K562 (cell line): Measurements from ENCODE around the gene PIP4K2A. TPM values are rescaled to one million over a fixed set of nuclear protein-coding genes. Genes with fewer than 3 reads are reported as not detected.

Experiments
- BRD4 ChIP-seq: fragments of 200-600 bp; sonication (generic); IDR thresholded peaks from 2 replicates; pipeline ENCODE4 v1.6.1; 2017; ENCODE audit warnings: inconsistent platforms
- C11orf30 ChIP-seq: fragments of 450-650 bp; IDR thresholded peaks from 2 replicates; pipeline ENCODE4 v1.6.1; 2016; ENCODE audit warnings: low read depth, mild to moderate bottlenecking
- DIDO1 ChIP-seq: fragments of 450-650 bp; IDR thresholded peaks from 2 replicates; pipeline ENCODE4 v1.6.1; 2016; ENCODE audit warnings: low read depth, missing biosample characterization, missing genetic modification characterization
- DPF2 ChIP-seq: fragments of 450-650 bp; IDR thresholded peaks from 2 replicates; pipeline ENCODE4 v1.6.1; 2016
- E4F1 ChIP-seq: fragments of 250-450 bp; sonication (Bioruptor Pico); IDR thresholded peaks from 2 replicates; pipeline ENCODE4 v1.5.0; 2021; ENCODE audit warnings: mild to moderate bottlenecking, borderline replicate concordance
- ERF ChIP-seq: fragments of 450-650 bp; formaldehyde crosslinking; IDR thresholded peaks from 2 replicates; pipeline ENCODE4 v1.4.0; 2020; ENCODE audit warnings: mild to moderate bottlenecking, mixed read lengths
- ESRRA ChIP-seq: fragments of 450-650 bp; IDR thresholded peaks from 2 replicates; pipeline ENCODE4 v1.6.1; 2014; ENCODE audit warnings: low read depth, mild to moderate bottlenecking, moderate library complexity, borderline replicate concordance
- FOS ChIP-seq: IDR thresholded peaks from 3 replicates; pipeline ENCODE4 v1.6.1; 2011; ENCODE audit not compliant: insufficient read length; ENCODE audit errors: extremely low read depth
- IRF1 ChIP-seq: sonication (generic); formaldehyde crosslinking; IDR thresholded peaks from 2 replicates; pipeline ENCODE4 v1.8.0; 2022; ENCODE audit warnings: missing genetic modification reagents, mild to moderate bottlenecking, borderline replicate concordance
- NFRKB ChIP-seq: fragments of 450-650 bp; IDR thresholded peaks from 2 replicates; pipeline ENCODE4 v1.6.1; 2016; ENCODE audit warnings: low read depth
- PCBP2 ChIP-seq: fragments of 200-400 bp; formaldehyde crosslinking; IDR thresholded peaks from 2 replicates; pipeline ENCODE4 v1.6.1; 2018; ENCODE audit warnings: low read length, low read depth, mild to moderate bottlenecking, moderate library complexity; ENCODE audit not compliant: poor library complexity, severe bottlenecking
- PHB2 ChIP-seq: fragments of 450-650 bp; IDR thresholded peaks from 2 replicates; pipeline ENCODE4 v1.6.1; 2017; ENCODE audit warnings: low read depth
- PREB ChIP-seq: sonication (generic); formaldehyde crosslinking; IDR thresholded peaks from 2 replicates; pipeline ENCODE4 v1.8.1; 2023; ENCODE audit warnings: mild to moderate bottlenecking, missing genetic modification reagents
- RUNX1 ChIP-seq: sonication (generic); IDR thresholded peaks from 2 replicates; pipeline ENCODE4 v1.6.1; 2016; ENCODE audit warnings: antibody characterized with exemption, low read depth
- SMARCC2 ChIP-seq: fragments of 450-650 bp; IDR thresholded peaks from 2 replicates; pipeline ENCODE4 v1.6.1; 2017; ENCODE audit warnings: antibody characterized with exemption, moderate library complexity, mild to moderate bottlenecking, low read depth
- VEZF1 ChIP-seq: fragments of 200-800 bp; sonication (Bioruptor generic); IDR thresholded peaks from 2 replicates; pipeline ENCODE4 v1.6.1; 2017; ENCODE audit warnings: missing genetic modification characterization, missing compliant biosample characterization
- ZC3H4 ChIP-seq: sonication (generic); formaldehyde crosslinking; IDR thresholded peaks from 2 replicates; pipeline ENCODE4 v1.9.0; 2021; ENCODE audit warnings: missing genetic modification reagents, borderline replicate concordance
- ZNF311 ChIP-seq: fragments of 250-450 bp; sonication (Bioruptor Pico); IDR thresholded peaks from 2 replicates; pipeline ENCODE4 v1.4.0; 2020; ENCODE audit warnings: mild to moderate bottlenecking, moderate library complexity
- ZNF41 ChIP-seq: fragments of 250-450 bp; sonication (Bioruptor Pico); conservative IDR thresholded peaks from 2 replicates; pipeline ENCODE4 v1.4.0; 2020; ENCODE audit warnings: mild to moderate bottlenecking
- ZNF431 ChIP-seq: sonication (generic); formaldehyde crosslinking; IDR thresholded peaks from 2 replicates; pipeline ENCODE4 v1.8.0; 2022; ENCODE audit warnings: mild to moderate bottlenecking, missing genetic modification reagents
- ZNF512 ChIP-seq: IDR thresholded peaks from 2 replicates; pipeline ENCODE4 v1.6.1; 2016; ENCODE audit warnings: missing genetic modification characterization, missing compliant biosample characterization
- ZNF551 ChIP-seq: fragments of 250-450 bp; sonication (Bioruptor Pico); IDR thresholded peaks from 2 replicates; pipeline ENCODE4 v1.5.0; 2021; ENCODE audit warnings: mild to moderate bottlenecking, moderate library complexity
- ZNF668 ChIP-seq: fragments of 250-450 bp; sonication (Bioruptor Pico); IDR thresholded peaks from 2 replicates; pipeline ENCODE4 v1.8.0; 2022; ENCODE audit warnings: mild to moderate bottlenecking, inconsistent platforms
- ZSCAN29 ChIP-seq: fragments of 450-650 bp; IDR thresholded peaks from 2 replicates; pipeline ENCODE4 v1.6.1; 2017
- polyA plus RNA-seq, 8 experiments: library from polyadenylated mRNA; depleted of rRNA in 4 of 8; stranded (reverse) in 5 of 8; unstranded in 3 of 8; fragments of >200 nt; fragmentation: Nextera tagmentation in 2 of 8; fragmentation: Illumina TruSeq in 1 of 8; extraction: Ambion mirVana in 2 of 8; extraction: Trizol in 1 of 8; gene quantifications; 2 replicates each; pipeline versions ENCODE4 v1.2.1 to v1.2.3, GENCODE V29; 2011 to 2014; ENCODE audit warnings: inconsistent platforms in 1 of 8, missing spikeins in 1 of 8
- total RNA-seq, 7 experiments: library from RNA; depleted of rRNA in 6 of 7; stranded (reverse); fragments of >200 nt in 6 of 7; fragmentation: Illumina TruSeq in 2 of 7; extraction: Trizol in 2 of 7; gene quantifications; 2 replicates each; pipeline versions ENCODE4 v1.2.1 to v1.2.3, GENCODE V29; 2011 to 2021; ENCODE audit warnings: low replicate concordance in 1 of 7

The PIP4K2A gene
- total and polyA plus RNA-seq, 9 of the 15 experiments (the other 6 are each of a cell fraction or from before 2014, with no cell fraction given) = 35.6 to 117 (median 71.9) TPM

GRCh38 chr10:22669163-22669711 is 45.1 kb downstream of the PIP4K2A start (continued):
- peak; percentile 75 for TF ChIP-seq SMARCC2
- TF ChIP-seq PREB = no peak
- TF ChIP-seq PCBP2 = no peak
- TF ChIP-seq NFRKB = peak; percentile 31; the same call in 1 of the 2 replicates
- no peak for TF ChIP-seq E4F1
- TF ChIP-seq ZNF512 (tag) = no peak
- no peak for TF ChIP-seq DIDO1 (tag)
- TF ChIP-seq VEZF1 (CRISPR knock-in tag) = no peak
- TF ChIP-seq DPF2 = peak; percentile 94
- TF ChIP-seq C11orf30 = peak; percentile 87
- no peak for TF ChIP-seq BRD4
- no peak for TF ChIP-seq ZNF431 (CRISPR knock-in tag)
- no peak for TF ChIP-seq ZNF311 (CRISPR knock-in tag)
- no peak; the same call in 1 of the 2 replicates for TF ChIP-seq PHB2
- TF ChIP-seq ERF (CRISPR knock-in tag) = no peak
- TF ChIP-seq ESRRA = no peak
- no peak for TF ChIP-seq ZSCAN29
- TF ChIP-seq ZC3H4 (CRISPR knock-in tag) = no peak
- TF ChIP-seq FOS = no peak
- no peak for TF ChIP-seq ZNF41 (CRISPR knock-in tag)
- TF ChIP-seq RUNX1 = no peak
- no peak for TF ChIP-seq IRF1 (CRISPR knock-in tag)
- no peak for TF ChIP-seq ZNF551 (CRISPR knock-in tag)
- no peak for TF ChIP-seq ZNF668
